GM21723 (cell line): ENCODE measurements around the gene ASCL2.

Experiments
- ATAC-seq: cut with Tn5 transposase; IDR thresholded peaks from one replicate; pipeline ENCODE4 v1.9.1; 2021; ENCODE audit warnings: mild to moderate bottlenecking, moderate library complexity; ENCODE audit not compliant: unreplicated experiment

The ASCL2 gene

DNA sequence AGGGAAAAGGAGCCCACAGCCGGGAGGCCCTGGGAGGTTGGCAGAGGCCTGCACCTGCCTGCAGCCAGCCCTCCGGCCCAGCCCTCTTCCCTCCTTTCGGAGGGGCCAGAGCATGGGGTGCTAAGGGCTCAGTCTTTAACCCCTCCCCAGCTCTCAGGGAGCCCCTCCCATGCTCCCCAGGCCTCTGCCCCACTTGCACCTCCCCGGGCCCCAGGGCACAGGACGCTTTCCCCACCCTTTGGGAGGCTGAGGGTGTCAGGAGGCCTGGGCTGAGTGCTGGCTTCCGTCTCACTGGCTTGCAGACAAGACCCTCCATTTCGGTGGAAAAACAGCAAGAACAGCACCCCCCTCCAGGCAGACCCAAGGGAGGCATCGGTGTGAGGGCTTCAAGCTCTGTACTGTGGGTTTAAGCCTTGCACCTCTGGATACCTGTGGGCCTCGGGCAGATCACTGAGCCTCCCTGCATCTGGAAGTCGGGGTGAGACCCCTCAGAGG lies 7.3 kb downstream of the ASCL2 start:
- no peak for ATAC-seq

DNA sequence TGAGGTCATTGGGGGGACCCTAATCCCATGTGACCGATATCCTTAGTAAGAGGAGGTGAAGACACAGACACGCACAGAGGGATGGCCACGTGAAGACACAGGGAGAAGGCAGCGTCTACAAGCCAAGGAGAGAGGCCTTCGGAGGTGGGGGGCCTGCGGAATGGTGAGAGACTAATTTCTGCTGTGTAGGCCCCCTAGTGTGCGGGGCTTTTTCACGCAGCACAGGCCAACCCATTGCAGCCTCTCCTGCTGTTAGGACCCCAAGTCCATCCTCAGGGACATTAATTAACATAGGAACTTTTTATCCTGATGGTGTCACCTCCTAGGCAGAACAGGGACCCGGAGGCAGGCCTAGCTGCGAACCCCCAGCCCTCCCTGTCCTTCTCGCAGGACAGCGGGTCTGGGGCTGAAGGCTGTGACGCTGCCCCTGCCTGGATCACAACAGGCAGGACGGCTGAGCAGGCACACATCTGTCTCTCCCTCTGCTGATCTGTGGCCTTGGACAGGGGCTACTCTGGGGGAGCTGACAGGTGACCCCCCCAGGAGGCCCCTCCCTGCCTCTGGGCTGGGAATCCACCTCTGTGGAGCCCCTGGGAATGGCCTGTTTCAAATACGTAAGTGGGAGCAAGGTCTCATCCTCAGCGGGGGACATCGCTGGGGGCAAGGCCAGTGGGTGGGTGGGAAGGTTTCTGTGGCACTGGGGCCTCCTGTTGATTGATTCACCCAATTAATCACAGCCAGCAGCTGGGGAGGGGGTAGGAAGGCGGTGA lies 7.9 kb downstream of the ASCL2 start:
- no peak for ATAC-seq

DNA sequence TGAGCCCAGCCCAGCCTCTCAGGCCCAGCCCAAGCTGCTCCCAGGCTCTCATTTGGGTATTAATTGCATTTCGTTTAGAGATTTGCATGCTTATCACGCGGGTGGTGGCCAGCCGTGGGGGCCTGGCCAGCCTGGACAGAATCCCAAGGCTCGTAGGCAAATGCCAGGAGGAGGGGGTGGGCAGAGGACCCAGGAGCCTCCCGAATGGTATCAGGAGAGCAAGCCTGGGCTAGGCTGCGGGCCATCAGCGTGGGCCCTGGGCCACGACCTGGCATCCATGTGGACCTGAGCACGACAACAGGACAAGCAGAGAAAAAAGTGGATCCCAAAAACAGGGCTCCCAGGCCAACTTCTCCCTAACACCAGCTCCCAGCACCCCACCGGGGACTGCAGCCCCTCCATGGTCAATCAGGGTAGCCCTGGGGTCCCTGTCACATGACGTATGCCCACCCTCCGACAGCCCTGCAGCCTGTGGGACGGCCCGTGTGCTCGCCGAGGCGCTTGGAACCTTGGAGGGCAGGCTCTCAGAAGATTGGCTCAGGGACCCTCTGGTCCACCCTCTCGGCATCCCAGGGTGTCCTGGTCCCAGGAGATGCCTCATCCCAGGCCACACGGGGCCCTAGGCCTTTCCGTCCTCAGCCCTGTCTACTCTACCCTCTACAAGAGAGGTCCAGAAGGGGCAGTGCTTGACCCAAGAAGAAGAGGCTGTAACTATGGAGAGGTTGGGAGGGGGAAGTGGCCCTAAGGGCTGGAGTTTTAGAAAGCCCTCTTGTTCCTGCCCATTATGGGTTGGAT lies 8.8 kb downstream of the ASCL2 start:
- no peak for ATAC-seq

DNA sequence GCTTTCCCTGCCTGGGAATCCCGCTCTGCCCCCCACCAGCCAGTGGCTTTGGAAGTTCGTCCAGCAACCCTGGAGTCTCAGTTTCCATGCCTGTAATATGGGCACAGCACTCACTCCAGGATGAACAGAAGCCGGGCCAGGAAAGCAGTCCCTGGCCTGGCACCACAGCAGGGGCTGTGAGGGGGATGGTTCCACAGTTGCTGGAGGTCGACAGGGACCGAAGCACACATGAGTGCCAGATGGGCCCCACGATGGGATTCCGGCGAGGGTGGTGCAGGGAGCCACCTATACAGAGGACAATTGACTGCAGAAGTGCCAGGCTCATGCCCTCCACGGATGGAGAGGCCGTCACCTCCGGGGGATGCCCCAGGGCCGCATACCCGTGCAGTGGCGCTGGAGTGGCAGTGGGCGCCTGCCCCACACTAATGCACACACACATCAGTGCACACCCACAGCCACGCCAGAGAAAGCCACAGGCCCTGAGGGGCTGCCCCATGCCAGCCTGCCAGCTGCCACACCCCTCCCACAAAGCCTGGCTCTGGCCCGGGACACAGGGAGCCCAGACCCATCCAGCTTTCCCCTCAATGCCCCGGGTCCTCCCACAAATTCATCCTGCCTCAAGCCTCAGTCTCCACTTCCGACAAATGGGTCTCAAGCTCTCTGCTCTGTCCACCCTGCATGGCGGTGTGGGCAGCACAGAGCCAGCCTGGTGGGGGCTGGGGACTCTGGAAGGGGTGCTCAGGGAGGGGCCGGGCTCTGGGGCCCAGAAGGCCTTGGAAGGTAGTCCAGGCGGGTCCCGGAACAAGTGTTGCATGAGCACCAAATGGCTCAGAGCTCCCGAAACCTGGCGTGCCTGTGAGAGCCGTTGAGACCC lies 9.7 kb downstream of the ASCL2 start:
- no peak for ATAC-seq

DNA sequence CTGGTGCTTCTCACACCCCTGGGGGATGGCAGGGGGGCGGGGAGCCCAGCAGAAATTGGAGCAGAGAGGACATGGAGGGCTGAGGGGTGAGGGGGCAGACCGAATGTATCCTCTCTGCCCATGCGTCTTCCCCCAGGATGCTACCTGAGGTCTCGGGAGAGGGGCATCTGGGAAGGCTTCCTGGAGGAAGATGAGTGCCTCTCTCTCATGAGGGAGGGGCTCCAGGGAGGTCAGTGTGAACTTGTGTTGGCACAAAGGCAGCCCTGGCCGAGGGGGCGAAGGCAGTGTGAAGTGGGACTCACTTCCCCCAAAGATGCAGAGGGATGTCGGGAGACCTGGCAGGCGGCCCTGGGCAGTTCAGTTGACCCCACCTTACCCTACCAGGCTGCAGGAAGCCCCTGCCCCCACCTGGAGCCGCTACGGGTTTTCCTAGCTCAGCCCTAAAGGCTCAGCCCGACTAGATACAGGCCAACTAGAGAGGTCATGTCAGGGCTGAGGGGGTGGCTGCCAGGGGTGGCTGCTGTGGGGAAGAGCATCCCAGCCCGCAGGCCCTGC lies 10.4 kb downstream of the ASCL2 start:
- ATAC-seq = no peak

DNA sequence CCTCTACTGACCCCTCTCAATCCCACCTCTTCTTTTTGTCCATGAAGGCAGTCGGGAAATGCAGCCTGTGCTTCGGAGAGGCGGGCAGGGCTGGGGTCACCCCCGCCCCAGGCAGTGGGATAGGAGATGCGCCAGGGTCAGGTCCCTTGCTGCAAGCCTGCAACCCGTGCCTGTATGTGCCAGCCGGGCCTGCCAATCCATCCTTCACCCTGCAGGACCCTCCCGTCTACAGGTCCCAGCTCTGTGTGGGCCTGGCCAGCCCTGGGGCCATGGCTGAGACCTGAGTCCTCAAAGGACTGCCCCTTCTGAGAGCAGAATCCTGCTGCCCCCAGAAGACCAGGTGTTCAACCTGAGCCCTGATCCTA lies 10.9 kb downstream of the ASCL2 start:
- no peak for ATAC-seq

DNA sequence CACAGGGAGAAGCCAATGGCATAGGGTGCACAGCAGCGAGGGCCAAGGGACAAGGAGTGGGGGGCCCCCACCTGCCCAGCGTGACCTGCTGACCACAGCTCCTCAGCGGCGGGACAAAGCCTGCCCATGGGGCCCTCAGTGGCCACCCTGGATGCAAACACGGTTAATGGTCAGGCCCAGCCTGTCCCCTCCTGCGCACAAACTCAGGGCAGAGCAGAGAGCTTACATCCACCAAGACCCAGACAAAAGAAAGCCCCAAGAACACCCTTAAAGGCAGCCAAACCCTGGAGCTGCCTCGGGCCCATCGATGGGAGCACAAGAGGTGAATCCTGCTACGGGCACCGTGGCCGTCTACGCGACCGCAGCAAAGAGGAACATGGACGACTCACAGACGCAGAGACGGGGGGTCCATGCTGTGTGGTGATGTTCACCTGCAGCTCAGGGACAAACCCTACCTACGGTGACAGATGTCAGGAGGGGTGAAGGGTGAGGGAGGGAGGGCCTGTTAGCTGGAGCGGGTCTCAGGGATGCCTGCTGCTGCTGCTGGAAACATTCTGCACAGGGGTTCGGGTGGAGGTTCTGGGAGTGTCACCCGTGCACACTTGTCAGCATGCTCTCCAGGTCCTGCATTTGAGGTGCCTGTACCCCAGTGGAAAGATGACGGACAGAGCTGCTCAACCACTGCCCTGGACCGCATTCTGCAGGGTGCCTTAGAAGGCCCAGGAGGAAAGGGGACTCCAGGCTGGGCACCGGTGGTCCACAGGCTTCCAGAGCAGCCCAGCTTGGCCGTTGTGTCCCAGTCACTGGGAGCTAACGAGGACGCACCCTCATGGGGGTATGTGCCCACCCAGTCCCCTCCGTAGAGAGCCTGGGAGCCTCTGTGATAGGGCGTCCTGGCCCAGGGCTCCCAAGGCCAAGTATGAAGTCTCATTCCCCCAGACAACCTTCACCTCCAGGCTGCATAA lies 11.6 kb downstream of the ASCL2 start:
- ATAC-seq = no peak

DNA sequence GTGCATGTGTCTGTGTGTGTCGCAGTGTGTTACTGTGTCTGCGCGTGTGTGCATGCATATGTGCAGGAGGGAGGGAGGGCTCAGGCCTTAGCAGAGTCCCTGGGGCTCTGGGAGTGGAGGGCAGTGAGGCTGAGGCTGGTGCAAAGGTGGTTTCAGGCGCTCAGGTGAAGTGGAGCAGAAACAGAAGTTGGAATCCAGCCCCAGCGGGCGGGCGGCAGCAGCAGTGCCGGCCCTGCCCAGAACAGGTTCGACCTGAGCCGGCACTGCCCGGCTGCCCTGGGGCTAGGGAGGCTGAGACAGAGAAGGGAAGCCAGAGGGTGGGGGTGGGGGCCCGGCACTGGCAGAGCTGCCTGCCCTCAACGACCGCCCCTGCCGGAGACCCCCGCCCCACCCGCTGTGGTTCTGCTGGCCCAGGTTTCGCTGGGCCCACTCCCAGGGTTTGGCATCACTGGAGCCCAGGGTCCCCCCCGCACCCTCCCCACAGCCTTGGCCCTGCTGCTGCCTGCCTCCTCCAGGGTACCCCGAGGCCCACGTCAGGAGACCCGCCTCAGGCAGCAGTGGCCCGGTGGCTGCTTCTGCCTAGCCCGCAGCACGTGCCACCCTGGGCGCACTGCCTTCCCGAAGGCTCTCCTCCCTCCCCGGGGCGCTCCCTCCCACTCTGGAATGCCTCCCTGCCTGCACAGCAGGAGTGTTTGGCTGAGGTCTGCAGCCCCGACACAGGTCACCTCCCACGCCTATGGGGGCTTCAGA lies 13.3 kb downstream of the ASCL2 start:
- no peak for ATAC-seq

DNA sequence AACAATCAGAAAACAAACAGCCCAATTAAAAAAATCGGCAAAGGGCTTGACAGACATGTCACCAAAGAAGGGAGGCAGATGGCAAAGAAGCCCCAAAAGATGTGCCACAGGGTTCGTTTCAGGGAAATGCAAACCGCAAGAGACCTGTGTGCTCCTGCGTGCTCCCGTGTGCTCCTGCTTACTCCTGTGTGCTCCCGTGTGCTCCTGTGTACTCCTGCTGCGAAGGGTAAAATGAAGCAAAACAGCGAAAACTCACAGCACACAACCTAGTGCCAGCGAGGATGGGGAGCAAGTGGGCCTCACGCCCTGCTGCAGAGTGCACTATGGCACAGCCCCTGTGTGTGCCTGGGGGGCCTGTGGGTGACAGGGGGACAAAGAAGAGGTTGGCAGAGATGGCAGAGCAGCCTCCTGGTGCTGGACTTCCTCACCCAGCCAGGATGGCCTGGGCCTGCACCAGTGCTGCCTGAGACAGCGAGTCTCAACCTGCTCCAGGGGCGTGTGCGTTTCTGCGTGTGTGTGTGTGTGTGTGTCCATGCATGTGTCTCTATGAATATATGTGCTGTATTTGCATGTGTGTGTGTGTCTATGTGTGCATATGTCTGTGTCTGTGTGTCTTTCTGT lies 14.0 kb downstream of the ASCL2 start:
- ATAC-seq = no peak

DNA sequence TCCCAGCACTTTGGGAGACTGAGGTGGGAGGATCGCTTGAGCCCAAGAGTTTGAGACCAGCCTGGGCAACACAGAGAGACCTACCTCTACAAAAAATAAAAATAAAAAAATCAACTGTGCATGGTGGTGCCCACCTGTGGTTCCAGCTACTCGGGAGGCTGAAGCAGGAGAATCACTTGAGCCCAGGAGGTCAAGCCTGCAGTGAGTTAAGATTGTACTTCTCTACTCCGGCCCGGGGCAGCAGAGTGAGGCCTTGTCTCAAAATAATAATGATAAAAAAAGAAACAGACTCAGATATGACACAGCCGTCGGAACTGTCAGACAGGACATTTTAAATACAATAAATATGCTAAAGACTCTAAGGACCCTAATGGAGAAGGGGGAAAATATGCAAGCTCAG lies 18.4 kb downstream of the ASCL2 start:
- ATAC-seq = no peak

DNA sequence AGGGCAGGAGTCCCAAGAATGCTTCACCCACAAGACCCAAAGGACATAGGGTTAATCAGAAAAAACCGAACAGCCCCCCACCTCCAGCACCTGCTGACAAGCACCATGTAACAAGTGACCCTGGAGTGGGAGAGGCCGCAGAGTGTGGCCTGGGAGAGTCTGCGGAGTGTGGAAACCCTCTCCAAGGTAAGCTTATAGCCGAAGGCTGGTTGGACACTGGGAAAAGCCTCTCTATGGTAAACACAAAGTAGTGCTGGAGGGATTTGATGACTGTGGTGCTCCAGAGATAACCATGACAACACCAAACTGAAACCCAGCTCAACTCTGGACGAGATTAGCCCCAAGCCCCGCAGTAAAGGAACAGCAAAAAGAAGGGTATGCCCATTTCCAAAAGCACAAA lies 19.2 kb downstream of the ASCL2 start:
- no peak for ATAC-seq

DNA sequence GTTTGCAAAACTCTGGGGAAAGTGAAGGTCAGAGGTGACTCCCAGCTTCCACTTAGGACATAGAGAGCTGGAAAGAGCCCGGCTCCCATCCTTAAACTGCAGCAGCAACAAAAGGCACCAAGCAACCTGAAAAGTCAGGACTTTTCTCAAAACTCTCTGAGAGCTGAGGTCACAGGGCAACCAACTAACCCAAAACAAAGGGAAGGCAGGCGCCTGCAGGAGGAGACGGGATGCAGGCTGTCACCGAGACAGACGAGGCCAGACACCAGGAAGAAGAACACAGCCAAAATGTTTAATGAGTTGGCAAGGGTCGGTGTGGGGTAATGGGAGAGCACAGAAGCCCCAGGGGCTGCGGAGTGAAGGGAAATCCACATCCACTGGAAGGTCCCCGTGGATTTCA lies 19.9 kb downstream of the ASCL2 start:
- ATAC-seq = no peak

DNA sequence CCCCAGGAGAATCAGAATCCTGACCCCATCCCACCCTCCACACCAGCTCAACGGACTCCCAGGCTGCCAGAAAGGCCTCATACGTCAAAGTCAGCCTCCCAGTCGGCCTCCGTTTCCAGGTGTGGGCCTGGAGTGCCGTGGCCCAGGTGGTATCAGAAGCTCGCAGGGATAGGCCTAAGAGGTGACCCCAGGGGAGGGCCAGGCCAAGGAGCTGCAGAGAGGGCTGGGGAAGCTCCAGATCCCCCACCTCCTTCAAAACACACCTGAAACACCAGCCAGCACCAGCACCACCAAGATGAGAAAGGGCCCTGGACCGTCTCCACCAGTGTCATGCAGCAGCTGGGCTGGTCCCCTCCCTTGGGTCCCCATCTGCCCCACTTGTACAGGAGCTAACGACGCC lies 20.3 kb downstream of the ASCL2 start:
- ATAC-seq = no peak

DNA sequence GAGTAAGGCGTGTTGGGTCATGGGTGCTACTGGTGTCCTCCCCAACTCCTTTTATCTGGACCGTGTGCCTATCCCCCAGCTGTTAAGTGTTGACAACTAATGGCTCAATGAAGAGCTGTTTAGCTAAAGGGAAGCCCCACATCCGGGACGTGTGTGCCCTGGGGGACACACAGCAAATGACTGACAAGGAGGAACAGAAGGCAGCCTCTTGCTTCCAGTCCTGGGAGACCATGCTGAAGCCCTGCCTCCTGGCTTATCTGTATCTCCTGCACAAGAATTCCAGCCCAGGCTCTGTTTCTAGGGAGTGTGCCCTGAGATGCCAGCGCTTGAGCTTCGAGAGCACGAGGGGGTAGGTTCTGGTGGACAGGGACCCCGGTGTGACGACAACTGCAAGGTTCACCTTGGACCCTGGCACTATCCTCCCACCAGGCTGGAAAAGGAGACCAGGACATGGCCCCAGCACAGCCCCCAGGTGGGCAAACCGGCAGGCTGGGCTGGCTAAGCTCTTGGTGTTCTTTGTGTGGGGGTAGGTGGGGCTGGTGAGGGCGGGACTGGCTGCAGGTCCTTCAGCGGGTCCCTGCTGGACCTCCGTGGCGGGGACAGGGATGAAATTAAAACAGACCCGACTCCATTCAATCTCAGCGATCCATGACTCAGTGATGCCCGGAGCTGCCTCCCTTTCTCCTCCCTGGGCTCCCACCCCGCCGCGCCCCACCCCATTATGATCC lies 21.0 kb downstream of the ASCL2 start:
- no peak for ATAC-seq

DNA sequence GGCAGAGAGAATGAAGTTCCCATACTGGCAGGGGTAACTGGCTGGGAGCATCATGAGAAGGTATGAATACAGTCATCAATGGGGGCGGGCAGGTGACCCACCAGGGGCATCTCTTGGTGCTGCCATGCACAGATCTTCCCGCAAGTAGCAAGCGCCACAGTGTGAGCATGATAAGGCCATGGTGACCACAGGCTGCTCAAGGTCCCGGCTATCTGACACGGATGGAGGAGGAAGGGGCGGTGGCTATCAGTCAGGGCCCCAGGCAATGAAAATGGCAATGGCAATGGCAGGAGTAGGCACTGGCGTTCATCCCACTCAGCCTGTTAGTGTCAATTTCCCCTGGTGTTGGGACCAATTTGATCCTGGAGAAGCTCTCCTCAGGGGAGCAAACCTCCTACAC lies 21.6 kb downstream of the ASCL2 start:
- ATAC-seq = no peak

DNA sequence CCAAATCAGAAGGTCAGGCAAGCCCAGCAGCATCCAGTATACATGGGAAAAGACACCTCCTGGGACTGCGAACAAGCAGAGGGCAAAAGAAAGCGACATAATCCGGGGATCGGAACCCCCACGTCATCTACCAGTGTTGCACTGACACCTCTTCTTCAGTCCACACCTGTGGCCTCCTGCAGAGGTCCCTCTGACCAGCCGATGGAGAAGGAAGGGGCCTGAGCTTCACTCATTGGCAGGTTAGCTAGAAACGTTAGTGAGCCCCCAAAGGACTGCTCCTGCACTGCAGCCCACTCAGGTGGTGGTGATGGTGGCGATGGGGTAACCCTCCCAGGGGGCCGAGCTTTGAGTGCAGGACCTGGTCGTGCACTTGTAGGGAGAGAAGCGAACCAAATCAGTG lies 22.1 kb downstream of the ASCL2 start:
- no peak for ATAC-seq

DNA sequence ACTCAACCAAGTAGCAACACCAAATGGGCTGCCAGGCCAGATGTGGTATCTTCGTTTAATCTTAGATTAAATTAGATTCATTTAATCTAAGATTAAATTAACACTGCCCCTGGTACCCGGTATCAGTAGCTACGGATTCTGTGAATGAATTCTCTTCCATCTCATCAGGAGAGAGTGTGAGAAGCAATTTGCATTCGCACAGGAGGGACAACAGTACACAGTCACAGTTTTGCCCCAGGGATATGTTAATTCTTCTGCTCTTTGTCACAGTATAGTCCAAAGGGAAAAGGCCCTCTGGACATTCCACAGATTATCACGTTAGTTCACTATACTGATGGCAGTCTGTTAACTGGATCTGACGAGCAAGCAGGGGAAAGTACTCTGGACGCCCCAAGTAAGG lies 22.9 kb downstream of the ASCL2 start:
- no peak for ATAC-seq

DNA sequence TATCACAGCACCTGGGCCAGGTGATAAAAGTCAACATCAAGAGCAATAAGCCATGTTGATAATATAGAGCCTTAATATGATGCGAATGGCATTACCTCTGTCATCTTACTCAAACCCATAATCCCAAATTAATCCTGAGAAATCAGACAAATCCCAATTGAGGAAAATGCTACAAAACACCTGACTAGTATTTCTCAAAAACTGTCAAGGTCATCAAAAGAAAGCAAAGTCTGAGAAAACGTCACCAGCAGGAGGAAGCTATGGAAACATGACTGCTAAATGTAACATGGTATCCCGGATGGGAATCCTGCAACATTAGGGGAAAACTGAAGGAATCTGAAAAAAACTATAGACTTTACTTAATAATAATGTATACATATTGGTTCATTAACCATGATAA lies 29.6 kb downstream of the ASCL2 start:
- ATAC-seq = no peak
